Activated gamma-delta T cell treated with anti-CD3 and anti-CD28 coated beads, Interleukin-2, amount 50 U/mL, for 16 hours (primary cell): ENCODE data around the gene CEP43.

Source experiments
- DNase-seq: peaks from one replicate; pipeline ENCODE4 v3.0.0-alpha.2; 2020; ENCODE audit warnings: low read depth

Gene CEP43

GRCh38 chr6:166999145-166999883, at the start of gene CEP43:
CEP43 (plus strand) TSS chr6:166999397; CDS start chr6:166999413, 16 bp downstream.
- DNase-seq = peak; percentile 86

- DNase-seq = no peak
Measured at GRCh38 chr6:166949528-166950442, 49.4 kb upstream of the CEP43 start.

DNA sequence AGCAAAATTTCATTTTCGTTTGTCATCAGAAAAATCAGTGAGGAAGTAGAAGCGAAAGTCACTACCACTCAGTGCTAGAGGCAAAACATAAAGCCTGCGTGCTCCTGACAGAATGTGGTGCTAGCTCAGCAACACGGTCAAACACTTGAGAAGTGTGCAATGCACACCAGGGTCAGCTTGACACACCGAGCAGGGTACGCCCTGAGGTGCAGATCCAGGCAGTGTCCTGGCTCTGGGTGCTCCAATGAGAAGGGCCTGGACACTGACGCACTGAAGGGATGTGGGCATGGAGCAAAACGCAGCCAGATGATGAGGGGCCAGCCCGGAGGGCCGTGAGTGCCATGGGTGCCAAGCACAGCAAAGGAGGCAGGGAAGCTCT, 48.8 kb upstream of the CEP43 start:
- no peak for DNase-seq

DNA sequence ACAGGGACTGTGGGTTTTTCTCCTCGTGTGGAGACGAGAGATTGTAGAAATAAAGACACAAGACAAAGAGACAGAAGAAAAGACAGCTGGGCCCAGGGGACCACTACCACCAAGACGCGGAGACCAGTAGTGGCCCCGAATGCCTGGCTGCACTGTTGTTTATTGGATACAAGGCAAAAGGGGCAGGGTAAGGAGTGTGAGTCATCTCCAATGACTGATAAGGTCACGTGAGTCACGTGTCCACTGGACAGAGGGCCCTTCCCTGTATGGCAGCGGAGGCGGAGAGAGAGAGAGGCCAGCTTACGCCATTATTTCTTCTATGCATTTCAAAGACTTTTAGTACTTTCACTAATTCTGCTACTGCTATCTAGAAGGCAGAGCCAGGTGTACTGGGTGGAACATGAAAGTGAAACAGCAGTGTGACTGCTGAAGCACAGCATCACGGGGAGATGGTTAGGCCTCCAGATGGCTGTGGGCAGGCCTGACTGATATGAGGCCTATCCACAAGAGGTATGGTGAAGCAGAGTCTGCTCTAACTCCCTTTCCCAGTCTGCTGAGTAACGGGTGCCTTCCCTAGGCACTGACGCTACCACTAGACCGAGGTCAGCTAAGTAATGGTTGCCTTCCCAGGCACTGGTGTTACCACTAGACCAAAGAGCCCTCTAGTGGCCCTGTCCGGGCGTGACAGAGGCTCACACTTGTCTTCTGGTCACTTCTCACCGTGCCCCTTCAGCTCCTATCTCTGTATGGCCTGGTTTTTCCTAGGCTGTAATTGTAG, 48.1 kb upstream of the CEP43 start:
- peak; percentile 15 for DNase-seq

DNA sequence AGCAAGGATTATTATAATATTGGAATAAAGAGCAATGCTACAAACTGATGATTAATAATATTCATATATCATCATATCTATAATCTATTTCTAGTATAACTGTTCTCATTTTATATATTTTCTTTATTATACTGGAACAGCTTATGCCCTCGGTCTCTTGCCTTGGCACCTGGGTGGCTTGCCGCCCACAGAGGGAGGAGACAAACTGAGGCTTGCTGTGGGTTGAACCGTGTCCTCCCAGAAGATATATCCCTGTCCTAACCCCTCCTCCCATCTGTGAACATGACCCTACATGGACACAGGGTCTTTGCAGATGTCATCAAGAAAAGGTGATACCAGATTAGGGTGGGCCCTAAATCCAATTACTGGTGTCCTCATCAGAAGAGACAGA, 47.5 kb upstream of the CEP43 start:
- no peak for DNase-seq

DNA sequence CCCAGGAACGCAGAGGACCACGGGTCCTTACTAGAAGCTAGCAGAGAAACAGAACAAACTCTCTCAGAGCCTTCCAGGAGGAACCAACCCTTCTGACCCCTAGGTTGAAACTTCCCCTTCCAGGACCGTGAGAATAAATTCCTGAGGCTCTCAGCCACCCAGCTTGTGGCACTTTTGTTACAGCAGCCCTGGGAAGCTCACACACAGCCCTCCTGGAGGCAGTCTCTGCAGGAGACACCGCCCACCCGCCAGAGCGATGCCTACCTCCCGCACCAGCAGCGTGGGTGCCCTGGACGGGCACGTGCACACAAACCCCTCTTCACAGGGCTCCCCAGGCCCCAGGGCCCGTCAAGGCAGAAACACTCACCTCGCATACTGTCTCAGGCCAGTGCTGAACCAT, 47.1 kb upstream of the CEP43 start:
- no peak for DNase-seq

- DNase-seq = no peak
Measured at GRCh38 chr6:166952567-166953486, 46.4 kb upstream of the CEP43 start.

GRCh38 chr6:166954118-166954713, 45.0 kb upstream of the CEP43 start:
- no peak for DNase-seq

DNA sequence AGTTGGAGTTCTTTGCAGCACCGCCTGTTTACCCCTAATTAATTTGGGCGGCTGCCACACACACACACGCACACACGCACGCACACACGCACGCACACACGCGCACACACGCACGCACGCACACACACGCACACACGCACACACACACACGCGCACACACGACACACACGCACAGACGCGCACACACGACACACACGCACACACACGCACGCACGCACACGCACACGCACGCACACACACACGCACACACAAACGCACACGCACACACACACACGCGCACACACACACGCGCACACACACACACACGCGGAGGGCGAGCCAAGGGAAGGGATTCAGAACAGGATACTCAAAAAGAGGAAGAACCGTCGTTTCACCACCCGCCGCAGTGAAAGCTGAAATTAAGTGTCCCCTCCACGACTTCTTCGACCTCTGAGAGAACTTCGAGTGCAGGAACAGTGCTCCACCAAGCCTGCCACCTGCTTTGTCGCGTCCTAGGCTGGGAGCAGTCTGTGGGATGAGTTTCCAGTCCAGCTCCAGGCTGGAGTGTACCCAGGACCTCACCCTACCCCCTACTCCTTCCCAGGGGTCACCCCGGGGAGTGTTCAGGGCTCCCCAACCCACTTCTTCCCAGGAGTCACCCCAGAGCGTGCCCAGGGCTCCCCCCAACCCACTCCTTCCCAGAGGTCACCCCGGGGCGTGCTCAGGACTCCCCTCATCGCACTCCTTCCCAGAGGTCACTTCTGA, 43.9 kb upstream of the CEP43 start:
- DNase-seq = no peak

GRCh38 chr6:166955865-166956443, 43.2 kb upstream of the CEP43 start:
- DNase-seq = no peak

DNA sequence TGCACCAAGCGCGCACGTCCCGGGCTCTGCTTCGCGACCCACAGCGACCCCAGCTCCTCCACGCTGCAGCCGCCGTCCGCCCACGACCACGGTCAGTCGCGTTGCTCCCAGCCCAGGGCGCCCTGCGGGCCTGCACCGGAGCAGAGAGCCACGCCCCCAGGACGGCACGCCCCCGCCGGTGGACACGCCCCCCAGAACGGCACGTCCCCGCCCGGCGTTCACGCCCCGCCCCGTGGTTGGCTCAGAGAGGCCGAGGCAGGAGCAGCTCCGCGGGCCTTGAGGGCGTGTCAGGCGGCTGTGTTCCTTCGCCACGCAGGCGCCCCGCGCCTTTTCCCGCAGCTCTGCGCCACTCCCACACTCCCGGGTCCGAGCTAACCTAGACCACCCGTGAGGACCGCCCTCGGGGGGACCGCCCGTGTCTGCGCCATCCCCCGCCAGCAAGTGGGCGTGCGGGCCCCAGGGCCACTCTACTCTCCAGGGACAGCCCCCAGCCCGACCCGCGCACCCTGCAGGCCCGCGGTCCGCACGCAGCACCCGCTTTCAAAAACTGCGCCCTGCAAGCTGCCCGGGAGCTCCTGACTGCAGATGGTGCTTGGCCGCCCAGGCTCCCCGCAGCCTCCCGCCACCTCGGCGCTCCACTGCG, 42.6 kb upstream of the CEP43 start, which contains the start of gene RNASET2:
Gene RNASET2 (minus strand): TSS at position 107 of the 643 bp plus-strand sequence. CDS start 368 bp downstream, outside the sequence.
- DNase-seq = peak; percentile 97

- DNase-seq = peak; percentile 32
Measured at GRCh38 chr6:166957087-166957804, 42.0 kb upstream of the CEP43 start.

DNA sequence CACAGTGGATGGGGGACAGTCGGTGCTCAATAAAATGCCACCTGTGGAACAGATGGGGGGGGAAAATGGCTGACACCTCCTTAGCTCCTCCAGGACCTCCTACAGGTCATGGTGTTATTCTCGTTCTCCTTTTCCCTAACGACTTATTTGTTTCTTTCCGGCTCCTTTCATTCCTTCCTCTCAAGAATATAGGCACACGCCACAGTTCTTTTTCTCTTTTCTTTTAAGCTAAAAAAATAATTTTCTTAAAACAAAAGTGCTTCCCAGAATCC, 41.5 kb upstream of the CEP43 start:
- no peak for DNase-seq

DNA sequence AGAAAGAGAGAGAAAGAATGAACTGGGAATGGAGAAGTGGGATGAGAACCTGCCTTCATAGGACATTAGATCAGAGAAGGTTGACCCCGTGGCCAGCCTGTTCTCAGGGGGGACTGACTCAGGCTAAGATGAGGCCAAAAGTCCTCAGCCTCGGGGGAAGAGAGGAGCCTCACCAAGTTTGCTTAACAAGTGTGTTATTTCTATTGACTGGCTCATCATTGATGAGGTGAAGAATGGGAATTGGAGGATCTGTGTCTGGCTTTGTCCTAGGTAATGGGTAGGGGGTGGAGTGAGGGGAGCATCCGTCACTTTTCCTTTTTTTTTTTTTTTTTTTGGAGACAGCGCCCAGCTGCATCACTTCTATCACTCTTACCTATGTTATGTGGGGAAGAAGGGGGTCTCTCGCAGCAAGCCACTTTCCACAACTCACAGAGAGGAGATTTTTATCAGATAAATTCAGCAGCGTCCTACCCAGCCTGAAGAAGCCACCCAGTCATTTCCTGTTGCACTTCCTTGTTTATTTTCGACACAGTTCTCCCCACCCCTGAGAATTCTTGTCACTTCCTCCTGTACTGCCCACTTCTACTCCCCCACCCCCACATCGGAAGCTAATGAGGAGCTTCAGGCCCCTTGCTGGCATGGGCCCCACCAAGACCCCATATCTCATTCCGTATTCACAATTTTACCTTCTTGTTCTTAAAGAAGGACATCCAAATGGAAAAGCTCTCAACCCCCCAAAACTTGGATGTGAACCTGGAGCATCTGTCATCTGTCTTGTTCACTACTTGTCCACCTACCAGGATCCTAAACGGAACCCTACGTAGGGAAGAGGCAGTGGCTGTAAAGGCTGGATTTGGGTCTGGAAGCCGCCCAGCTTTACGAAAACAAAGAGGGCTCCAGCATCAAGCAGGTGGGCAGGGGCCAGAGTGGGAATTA, 40.0 kb upstream of the CEP43 start:
- peak; percentile 35 for DNase-seq

DNA sequence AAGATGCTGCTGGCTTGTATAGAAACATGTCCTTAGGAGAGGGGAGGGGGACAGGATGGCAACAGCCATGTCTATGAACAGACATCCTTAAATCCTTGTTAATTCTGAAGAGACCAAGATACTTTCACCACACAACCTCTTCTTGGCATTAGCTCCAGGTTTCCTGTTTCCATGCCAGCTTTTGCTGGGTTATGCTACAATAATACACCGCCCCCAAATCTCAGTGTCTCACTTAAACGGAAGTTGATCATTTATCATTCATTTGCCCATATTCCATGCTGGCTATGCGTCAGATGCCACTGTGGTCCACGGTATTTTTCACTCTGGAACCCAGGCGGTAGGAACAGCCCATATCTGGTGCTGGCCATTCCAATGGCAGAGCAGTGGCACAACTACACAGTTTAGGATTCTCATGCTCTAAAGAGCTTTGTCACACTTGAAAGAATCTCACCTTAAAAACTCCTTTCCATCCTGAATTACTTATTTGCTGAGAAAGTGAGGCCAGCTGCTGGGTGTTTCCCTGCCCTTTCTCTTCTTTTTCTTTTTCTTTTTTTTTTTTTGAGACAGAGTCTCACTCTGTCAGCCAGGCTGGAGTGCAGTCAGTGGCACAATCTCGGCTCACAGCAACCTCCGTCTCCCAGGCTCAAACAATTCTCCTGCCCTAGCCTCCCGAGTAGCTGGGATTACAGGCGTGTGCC, 39.1 kb upstream of the CEP43 start:
- no peak for DNase-seq

GRCh38 chr6:166960609-166960978, 38.6 kb upstream of the CEP43 start:
- DNase-seq = no peak

DNA sequence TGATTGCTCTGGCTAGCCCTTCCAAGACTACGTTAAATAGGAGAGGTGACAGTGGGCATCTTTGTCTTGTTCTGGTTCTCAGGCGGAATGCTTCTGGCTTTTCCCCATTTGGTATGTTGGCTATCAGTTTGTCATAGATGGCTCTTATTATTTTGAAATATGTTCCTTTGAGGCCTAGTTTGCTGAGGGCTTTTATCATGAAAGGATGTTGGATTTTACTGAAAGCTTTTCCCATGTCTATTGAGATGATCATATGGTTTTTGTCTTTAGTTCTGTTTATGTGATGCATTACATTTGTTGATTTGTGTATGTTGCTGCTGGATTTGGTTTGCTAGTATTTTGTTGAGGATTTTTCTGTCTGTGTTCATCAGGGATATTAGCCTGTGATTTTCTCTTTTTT, 32.9 kb upstream of the CEP43 start:
- no peak for DNase-seq
